Muscle of back (tissue), 13 donors: ENCODE data around the gene DDB1. TPM values are rescaled to one million over a fixed set of nuclear protein-coding genes. Genes with fewer than 3 reads are reported as not detected.

Source experiments
- DNase-seq, 3 donors: peaks; one replicate each; pipeline versions ENCODE4 v3.0.0 to v3.0.0-alpha.2; 2013
- long read RNA-seq, 9 donors: transcript quantifications; one replicate each; lab custom pipeline, GENCODE V29; 2026
- polyA plus RNA-seq, 10 donors: library from polyadenylated mRNA; unstranded; fragments of 120-200 nt; gene quantifications; one replicate each; pipeline ENCODE4 v1.2.1, GENCODE V29; 2013; ENCODE audit not compliant: insufficient read length in 10 of 10

The DDB1 gene
- 100 to 1,000 TPM; 148 to 211 (median 188) TPM for polyA plus RNA-seq
- long read RNA-seq, donor 1, full-length matches to known transcripts: 17 of 43 reads
- long read RNA-seq, donor 1, partial matches to known transcripts: 26 of 43 reads
- long read RNA-seq, donor 1, other reads (novel, unspliced or antisense): 0 of 43 reads
- long read RNA-seq, donor 2, full-length matches to known transcripts: 12 of 12 reads
- long read RNA-seq, donor 2, partial matches to known transcripts: 0 of 12 reads
- long read RNA-seq, donor 2, other reads (novel, unspliced or antisense): 0 of 12 reads
- long read RNA-seq, donor 3: 0 reads
- long read RNA-seq, donor 4, full-length matches to known transcripts: 12 of 47 reads
- long read RNA-seq, donor 4, partial matches to known transcripts: 35 of 47 reads
- long read RNA-seq, donor 4, other reads (novel, unspliced or antisense): 0 of 47 reads
- long read RNA-seq, donor 5, full-length matches to known transcripts: 8 of 56 reads
- long read RNA-seq, donor 5, partial matches to known transcripts: 48 of 56 reads
- long read RNA-seq, donor 5, other reads (novel, unspliced or antisense): 0 of 56 reads
- long read RNA-seq, donor 6, full-length matches to known transcripts: 26 of 101 reads
- long read RNA-seq, donor 6, partial matches to known transcripts: 75 of 101 reads
- long read RNA-seq, donor 6, other reads (novel, unspliced or antisense): 0 of 101 reads
- long read RNA-seq, donor 7, full-length matches to known transcripts: 19 of 61 reads
- long read RNA-seq, donor 7, partial matches to known transcripts: 42 of 61 reads
- long read RNA-seq, donor 7, other reads (novel, unspliced or antisense): 0 of 61 reads
- long read RNA-seq, donor 8, full-length matches to known transcripts: 8 of 52 reads
- long read RNA-seq, donor 8, partial matches to known transcripts: 44 of 52 reads
- long read RNA-seq, donor 8, other reads (novel, unspliced or antisense): 0 of 52 reads
- long read RNA-seq, donor 9, partial matches to known transcripts: 0 of 1 reads
- long read RNA-seq, donor 9, other reads (novel, unspliced or antisense): 0 of 1 reads

DNA sequence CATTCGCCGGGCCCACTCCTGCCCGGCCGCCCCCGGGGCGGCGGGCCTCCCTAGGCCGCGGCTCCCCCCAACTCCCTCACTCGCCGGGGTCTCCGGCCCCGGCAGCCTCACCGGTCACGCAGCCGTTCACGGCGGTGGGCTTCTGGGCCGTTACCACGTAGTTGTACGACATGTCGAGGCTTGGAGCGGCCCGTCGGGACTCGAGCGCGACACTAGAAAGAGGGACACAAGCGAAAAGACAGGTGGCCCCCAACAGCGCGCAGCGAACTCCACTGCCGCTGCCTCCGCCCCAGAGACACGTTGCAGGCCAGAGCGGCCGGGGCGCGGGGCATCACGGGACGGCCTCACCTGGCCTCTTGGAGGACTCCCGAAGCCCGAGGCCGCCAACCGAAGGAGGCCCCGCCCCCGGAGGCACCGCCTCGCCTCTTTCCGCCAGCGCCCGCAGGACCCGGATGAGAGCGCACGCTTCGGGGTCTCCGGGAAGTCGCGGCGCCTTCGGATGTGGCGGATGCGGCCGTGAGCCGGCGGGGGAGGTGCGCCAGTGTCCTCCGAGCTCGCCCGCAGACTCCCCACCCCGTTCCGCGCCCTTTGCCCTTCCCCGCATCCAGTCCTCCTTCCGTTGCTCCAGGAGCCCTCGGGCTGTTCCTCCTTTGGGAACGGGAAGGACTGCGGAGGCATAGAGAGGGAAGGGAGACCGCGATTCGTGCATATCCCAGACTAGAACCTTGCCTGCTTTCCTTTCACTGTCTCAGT lies at the start of gene DDB1, which contains the start of gene TKFC:
DDB1 (minus strand) TSS at position 309 of the 753 bp plus-strand sequence; CDS start at position 172, 137 bp downstream.
TKFC (plus strand) TSS at position 432 of the 753 bp plus-strand sequence. CDS start 1,501 bp downstream, outside the sequence.
- DNase-seq: peak; percentile 95 to 98 (median 95)

- DNase-seq: no peak
Measured at GRCh38 chr11:61380884-61381283, 48.0 kb upstream of the DDB1 start.

GRCh38 chr11:61378713-61379313 lies 45.9 kb upstream of the DDB1 start:
- DNase-seq: peak; percentile 20 to 91 (median 68)

DNA sequence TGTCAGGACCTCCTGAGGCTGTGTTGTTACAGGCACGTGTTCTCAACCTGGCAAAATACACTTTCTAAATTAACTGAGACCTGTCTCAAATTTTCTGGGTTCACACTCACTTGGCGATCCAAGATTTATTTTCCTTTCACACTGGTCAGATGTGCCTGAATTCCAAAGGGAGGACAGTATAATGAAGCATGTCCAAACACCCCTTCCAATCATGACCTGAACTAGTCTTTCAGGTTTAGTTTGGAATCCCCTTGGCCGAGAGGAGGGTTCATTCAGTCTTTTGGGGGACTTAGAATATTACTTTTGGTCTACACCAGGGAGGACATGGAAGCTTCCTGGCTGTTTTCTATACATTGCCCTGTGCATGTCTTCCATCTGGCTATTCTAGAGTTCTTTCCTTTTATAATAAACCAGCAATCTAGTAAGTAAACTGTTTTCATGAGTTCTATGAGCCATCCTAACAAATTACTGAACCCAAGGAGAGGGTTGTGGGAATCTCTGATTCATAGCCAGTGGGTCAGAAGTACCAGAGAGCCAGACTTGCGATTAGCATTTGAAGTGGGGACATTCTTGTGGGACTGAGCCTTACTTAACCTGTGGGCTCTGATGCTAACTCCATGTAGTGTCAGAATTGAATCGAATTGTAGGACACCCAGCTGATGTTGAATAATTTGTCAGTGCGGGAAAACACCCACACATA lies 44.7 kb upstream of the DDB1 start:
- DNase-seq: no peak

- DNase-seq: no peak
Measured at GRCh38 chr11:61375761-61376108, 42.8 kb upstream of the DDB1 start.

DNA sequence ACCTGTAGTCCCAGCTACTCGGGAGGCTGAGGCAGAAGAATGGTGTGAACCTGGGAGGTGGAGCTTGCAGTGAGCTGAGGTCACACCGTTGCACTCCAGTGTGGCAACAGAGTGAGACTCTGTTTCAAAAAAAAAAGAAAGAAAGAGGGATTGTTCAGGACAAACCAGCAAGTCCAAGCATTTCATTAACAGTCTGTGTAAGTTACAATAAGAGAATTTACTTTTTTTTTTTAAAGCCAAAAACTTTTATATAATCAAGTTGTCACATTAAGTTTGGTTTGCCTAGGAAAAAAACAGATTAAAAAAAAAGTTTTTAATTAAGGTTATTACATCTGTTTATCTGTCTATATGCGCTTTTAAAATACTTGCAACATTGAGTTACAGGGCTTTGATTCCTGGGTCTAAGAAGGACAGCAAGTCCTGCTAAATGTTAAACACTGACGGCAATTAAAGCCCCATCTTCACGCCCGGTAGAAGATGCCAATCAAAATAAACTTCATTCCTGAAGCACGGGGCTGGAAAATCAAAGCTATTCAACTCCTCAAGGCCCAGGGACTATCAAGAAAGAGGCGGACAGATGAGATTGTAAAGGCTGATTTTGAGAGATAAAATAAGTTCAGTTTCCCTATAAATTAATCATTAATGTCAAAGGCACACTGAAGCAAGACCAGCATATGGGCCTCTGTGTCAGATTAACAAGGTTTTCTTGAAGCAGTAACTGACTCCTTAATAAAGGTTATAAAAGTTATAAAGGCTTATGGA lies 39.9 kb upstream of the DDB1 start:
- no peak for DNase-seq

GRCh38 chr11:61370349-61371005 lies 37.6 kb upstream of the DDB1 start:
- DNase-seq: no peak

GRCh38 chr11:61369372-61370348 lies 36.8 kb upstream of the DDB1 start:
- no peak for DNase-seq

GRCh38 chr11:61368646-61369045 lies 35.7 kb upstream of the DDB1 start:
- no peak for DNase-seq

- no peak for DNase-seq
Measured at GRCh38 chr11:61367406-61367805, 34.5 kb upstream of the DDB1 start.

- DNase-seq: no peak
Measured at GRCh38 chr11:61364012-61364675, 31.2 kb upstream of the DDB1 start.

- DNase-seq: peak in 1 of 3 donors; percentile 14
Measured at GRCh38 chr11:61362542-61362875, 29.6 kb upstream of the DDB1 start.

GRCh38 chr11:61361741-61362541 lies 29.0 kb upstream of the DDB1 start, which contains the start of the genes CYB561A3 and TMEM138:
Gene CYB561A3 (minus strand): TSS chr11:61361882. CDS start chr11:61356713, 5,169 bp downstream.
Gene TMEM138 (plus strand): TSS chr11:61362374. CDS start chr11:61364391, 2,017 bp downstream.
- DNase-seq: peak; percentile 92 to 98 (median 93)

DNA sequence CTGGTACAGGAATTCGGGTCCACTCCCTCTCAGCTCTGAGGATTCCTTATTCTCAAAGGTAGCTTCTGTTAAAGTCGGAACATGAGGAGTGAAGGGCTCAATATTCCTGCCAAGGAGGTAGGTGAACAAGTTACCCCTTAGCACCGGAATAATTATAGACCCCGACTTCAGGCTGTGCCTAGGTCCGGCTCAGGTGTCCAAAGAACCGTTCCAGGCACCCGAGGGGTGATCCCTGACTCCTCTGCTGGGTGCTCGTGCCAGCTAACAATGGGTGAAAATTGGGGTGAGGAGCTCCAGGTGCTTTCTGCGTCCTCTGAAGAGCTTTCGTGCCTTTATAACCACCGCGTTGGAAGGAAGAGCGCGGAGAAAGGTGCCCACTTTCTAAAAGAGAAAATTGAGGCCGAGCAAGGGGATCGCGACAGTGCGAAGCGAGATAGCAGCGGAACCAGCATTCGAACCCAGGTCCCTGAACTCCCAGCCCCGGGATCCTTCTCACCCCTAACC lies 28.4 kb upstream of the DDB1 start:
- peak in 1 of 3 donors; percentile 16 for DNase-seq

- DNase-seq: no peak
Measured at GRCh38 chr11:61359516-61359915, 26.6 kb upstream of the DDB1 start.

DNA sequence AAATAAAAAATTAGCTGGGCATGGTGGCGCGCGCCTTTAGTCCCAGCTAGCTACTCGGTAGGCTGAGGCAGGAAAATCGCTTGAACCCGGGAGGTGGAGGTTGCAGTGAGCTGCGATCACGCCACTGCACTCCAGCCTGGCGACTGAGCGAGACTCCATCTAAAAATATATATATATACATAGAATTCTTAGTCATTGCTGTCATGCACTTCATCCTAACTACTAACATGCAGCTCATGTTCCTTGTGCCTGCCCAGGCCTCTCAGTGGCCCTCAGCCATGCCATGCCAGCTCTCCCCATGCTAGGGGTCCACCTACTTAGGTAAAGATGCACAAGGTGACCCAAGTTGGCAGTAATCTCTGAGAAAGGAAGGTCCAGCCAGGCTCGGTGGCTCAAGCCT lies 25.7 kb upstream of the DDB1 start:
- DNase-seq: no peak
